T-helper 1 cell treated with Interleukin-12 subunit alpha and Interleukin-12 subunit beta and Interleukin-4 antibody, amounts not matched to agents 30 ng/mL and 1 ng/mL, for 36 hours (primary cell): ENCODE measurements around the gene PLCG2. TPM values are rescaled to one million over a fixed set of nuclear protein-coding genes. Genes with fewer than 3 reads are reported as not detected.
"Not testable (repeated sequence)": the region's sequence is repeated elsewhere in the genome, so short reads cannot be mapped to it uniquely, and the experiment has no call there.

ENCODE experiments used
- intact Hi-C: fragments of 100-400 bp; cut with micrococcal nuclease; formaldehyde crosslinking; loops from one replicate; pipeline ENCODE4 v1.15.1; 2024
- total RNA-seq: library from RNA; stranded (reverse); gene quantifications from 2 replicates; pipeline ENCODE4 v1.2.3, GENCODE V29; 2022

The PLCG2 gene
- total RNA-seq, 1 donor from 2014 or later, result 13.3 TPM

DNA sequence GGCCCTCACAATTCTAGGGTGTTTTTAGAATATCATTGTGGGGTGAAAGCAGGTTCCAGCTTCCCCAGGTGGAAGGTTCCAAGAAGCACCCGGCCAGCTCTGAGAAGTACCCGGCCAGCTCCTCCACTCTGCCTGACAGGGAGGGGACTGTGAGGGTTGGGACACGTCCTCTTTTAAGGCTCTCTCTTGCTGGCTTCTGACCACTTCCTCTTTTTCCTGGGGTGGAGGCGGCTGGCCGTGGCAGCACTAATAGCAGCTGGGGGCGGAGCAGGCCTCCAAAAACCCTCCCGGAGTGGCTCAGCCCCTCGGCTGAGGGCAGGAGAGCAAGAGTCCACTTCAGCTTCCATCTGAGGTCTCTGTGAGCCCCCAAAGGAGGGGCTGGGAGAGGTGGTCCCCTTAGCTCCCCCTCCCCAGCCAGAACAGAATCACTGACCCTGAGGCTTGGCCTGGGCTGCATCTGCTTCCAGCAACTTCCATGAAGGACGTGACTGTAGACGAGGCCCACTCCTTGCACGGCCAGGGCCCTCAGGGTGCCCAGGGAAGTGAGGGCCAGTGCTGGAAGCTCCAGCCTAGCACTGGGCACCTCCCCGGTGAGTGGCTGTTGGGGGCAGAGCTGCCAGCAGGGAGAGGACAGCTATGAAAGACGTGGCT is 26.7 kb upstream of the PLCG2 start:
- intact Hi-C loops, result no loop called here

DNA sequence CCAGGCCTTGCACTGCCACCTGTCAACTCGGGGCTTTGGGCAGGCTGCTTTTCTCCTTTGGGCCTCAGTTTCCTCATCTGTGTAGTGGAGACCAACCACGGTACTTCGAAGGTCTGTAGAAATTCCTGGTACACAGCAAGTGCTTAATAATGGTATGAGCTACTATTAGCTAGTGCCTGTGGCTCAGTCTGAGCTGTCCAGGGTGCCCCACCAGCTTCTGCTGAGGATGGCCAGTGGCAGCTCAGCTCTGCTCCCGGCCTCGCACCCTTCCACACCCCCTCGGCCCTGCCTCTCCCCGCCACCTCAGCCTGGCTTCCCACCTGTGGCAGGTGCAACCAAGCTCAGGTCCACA is 26.2 kb upstream of the PLCG2 start:
- intact Hi-C loops, result no loop called here

GRCh38 chr16:81754858-81755257 is 24.2 kb upstream of the PLCG2 start:
- intact Hi-C loops, result no loop called here

DNA sequence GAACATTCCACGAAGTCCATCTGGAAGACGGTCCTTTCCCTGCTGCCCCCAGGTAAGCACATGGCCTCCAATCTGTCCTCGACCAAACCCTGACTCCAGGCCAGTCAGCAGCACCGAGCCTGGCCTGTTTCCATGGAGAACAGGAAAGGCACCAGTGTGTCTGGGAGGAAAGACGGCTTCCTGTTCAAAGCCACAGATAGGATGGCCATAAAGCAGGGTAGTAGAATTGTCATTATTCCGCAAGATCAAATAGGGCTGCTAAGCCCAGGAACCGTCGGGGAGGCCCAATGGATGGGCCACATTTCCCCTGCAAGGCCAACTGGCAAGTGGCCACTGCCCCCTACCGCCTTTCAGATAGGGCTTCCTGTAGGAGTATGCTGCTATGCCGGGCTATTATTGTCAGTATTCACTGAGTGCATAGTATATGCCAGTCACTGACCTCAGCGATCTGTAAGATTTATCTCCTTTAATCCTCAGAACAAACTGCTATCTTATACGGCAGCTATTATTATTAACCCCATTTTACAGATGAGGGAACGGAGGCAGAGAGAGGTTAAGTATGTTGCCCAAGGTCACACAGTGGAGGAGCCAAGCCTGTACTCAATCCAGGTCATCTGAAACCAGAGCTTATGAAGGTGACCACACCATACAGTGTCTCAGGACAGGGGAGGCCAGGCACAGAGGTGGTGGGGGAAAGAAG is 23.0 kb upstream of the PLCG2 start:
- intact Hi-C loops, result no loop called here

- intact Hi-C loops, result no loop called here
These were observed 22.3 kb upstream of the PLCG2 start for GRCh38 chr16:81756615-81757356.

DNA sequence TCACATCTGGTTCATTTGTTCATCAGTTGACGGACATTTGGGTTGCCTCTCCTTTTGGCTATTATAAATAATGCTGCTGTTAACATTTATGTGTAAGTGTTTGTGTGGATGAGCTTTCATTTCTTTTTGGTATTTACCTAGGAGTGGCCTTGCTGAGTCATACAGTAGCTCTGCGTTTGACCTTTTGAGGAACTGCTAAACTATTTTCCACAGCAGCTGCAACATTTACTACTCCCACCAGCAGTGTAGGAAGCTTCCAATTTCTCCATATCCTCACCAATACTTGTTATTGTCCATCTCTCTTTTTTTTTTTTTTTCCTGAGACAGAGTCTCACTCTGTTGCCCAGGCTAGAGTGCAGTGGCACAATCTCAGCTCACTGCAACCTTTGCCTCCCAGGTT is 20.7 kb upstream of the PLCG2 start:
- intact Hi-C loops, result no loop called here

GRCh38 chr16:81762322-81762721 is 16.8 kb upstream of the PLCG2 start:
- intact Hi-C loops, result not testable (repeated sequence)

DNA sequence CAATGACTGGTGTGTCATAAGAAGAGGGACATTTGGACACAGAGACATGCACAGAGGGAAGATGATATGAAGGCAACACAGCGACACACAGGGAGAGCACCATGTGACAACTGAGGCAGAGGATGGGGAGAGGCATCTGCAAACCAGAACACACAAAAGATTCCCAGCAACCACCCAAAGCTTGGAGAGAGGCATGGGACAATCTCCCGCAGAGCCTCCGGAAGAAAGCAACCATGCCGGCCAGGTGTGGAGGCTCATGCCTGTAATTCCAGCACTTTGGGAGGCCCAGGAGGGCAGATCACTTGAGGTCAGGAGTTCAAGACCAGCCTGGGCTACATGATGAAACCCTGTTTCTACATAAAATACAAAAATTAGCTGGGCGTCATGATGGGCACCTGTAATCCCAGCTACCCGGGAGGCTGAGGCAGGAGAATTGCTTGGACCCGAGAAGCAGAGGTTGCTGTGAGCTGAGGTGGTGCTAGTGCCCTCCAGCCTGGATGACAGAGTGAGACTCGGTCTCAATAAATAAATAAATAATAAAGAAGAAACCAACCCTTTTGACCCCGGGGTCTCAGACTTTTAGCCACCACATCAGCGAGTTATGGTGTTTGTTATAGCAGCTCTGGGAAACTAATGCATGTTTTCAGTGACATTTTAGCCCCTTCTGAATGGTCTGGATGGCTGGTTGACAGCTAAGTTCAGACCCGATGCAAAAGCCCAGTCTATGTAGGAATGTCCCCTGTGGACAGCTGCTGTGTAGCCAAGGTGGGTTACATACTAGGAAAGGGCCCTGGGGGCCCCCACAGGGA is 13.8 kb upstream of the PLCG2 start:
- intact Hi-C loops, result no loop called here

DNA sequence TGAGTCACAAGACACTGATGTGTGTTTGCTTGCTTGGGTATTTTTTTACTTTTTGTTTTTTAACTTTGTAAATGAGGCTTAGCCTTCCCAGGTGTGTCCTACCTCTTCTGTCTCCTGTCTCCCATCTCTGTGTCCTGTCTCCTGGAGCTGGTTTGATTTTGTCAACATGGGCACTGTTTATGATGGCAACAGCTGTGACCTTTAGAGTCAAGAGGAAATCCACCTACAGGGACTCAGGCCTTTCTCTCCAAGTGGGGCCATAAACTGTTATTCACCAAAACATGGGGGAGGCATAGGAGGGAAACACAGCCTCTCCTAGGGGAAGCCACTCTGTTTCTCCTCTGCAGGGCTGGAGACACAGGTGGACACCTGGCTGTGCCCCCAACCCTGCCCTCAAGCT is 13.1 kb upstream of the PLCG2 start:
- intact Hi-C loops, result no loop called here

- intact Hi-C loops, result no loop called here
These were observed 11.0 kb upstream of the PLCG2 start for GRCh38 chr16:81767987-81768592.

- intact Hi-C loops, result loop anchor here (10.0 kb wide), 1 partner anchor 425 kb away; no protein-coding TSS in a partner anchor
These were observed 9.1 kb upstream of the PLCG2 start for GRCh38 chr16:81770008-81770407.

GRCh38 chr16:81774348-81774747 is 4.7 kb upstream of the PLCG2 start:
- intact Hi-C loops, result loop anchor here (10.0 kb wide), 1 partner anchor 420 kb away; no protein-coding TSS in a partner anchor

GRCh38 chr16:81775570-81775969 is 3.5 kb upstream of the PLCG2 start:
- intact Hi-C loops, result loop anchor here (10.0 kb wide), 1 partner anchor 419 kb away; no protein-coding TSS in a partner anchor

GRCh38 chr16:81778231-81778630 is 860 bp upstream of the PLCG2 start:
- intact Hi-C loops, result loop anchor here (2.0 to 10.0 kb wide), 3 partner anchors 21 to 417 kb away; no protein-coding TSS in a partner anchor

DNA sequence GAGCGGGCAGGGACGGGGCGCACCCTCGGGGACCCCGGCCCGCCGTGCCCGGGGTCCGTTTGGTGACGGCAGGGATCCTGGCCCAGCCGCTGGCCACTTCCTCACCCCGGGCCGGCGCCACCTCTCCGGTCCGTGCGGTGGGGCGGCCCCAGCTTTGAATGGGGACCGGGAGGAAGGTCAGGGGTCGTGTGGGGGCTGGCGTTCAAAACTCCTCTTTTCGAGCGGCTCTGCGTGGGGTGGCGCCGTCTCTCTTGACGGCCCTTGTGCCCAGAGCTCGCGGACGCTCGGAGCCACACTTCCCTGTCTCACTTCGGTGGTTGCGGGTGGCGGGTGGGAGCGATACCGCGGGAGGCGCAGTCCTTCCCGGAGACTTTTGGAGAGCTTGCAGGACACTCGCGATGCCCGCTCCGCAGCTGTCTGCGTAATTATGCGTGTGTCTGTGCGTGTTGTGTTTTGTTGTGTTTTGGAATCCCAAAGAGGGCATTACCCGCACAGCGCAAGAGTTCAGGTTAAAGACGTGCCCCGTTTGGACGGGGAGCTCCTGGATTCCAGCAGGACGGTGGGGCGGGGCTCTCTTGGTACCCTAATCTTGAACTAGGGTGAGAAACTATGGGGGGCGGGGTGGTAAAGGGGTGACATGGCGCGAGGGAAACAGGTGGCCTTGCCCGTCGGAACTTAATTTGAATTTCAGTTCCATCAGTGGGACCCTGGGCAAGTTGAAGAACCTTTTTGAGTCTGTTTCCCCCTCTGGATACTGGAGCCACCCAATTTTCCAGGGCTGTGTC is 637 bp downstream of the PLCG2 start:
- intact Hi-C loops, result loop anchor here (1.0 to 10.0 kb wide), 4 partner anchors 19 to 702 kb away; partner anchors contain the start of gene C16orf46

GRCh38 chr16:81780350-81780749 is 1.3 kb downstream of the PLCG2 start:
- intact Hi-C loops, result no loop called here

DNA sequence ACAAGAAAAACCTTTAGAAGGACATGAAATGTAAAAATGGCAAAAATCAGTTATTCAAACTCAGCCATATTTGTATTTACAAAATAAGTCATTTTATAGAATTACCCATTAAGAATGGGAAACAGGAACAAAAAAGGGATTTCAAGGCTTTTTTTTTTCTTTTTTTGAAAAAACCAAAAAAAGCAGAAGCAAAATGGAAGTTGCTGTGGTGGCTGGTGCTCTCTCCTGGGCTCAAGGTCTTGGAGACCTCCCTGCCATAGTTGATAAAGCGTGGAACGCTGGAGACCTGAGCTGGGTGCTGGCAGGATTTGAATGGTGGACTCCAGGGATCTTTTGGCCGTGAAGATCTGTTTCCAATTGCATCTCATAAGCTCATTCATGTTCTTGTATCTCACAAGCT is 3.1 kb downstream of the PLCG2 start:
- intact Hi-C loops, result no loop called here

DNA sequence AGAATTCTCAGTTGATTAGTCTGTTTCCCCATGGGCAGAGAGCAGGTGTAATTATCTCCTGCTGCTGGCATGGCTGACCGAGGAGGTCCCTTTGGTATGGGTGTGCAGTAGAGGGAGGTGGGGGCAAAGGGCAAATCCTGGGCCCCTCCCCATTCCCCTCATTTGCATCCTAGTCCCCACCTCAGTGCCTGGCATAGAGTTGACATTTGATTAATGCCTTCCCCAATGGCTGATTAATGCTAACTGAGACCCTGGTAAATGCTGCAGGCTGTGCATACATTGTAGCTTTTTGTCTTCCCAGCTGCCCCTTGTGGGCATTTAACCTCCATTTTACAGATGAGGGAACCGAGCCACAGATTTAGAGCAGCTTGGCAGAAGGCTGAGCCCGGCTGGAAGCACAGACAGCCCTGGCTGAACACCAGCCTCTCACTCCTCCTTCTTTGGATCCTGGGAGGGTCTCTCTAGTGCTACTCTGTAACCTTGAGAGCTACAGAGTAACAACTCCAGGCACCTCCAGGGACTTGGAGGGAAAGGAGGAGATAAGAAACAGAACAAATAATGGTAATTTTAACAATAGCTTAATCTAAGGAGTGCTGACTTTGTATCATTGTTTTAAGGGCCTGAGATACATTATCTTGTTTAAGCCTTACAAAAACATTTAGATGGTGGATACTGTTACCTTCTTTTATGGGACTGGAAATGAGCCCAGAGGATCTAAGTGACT is 5.1 kb downstream of the PLCG2 start:
- intact Hi-C loops, result no loop called here

- intact Hi-C loops, result no loop called here
These were observed 6.2 kb downstream of the PLCG2 start for GRCh38 chr16:81785138-81785924.
